Activated CD4-positive, alpha-beta T cell treated with anti-CD3 and anti-CD28 coated beads, Interleukin-2, amount 50 U/mL, for 24 hours (primary cell): ENCODE results near the gene INO80C.

Experiments used
- DNase-seq, 2 donors: peaks; one replicate each; pipeline ENCODE4 v3.0.0-alpha.2; 2020; ENCODE audit warnings: low read depth in 1 of 2, low spot score in 1 of 2

Gene INO80C, protein sequence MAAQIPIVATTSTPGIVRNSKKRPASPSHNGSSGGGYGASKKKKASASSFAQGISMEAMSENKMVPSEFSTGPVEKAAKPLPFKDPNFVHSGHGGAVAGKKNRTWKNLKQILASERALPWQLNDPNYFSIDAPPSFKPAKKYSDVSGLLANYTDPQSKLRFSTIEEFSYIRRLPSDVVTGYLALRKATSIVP

DNA sequence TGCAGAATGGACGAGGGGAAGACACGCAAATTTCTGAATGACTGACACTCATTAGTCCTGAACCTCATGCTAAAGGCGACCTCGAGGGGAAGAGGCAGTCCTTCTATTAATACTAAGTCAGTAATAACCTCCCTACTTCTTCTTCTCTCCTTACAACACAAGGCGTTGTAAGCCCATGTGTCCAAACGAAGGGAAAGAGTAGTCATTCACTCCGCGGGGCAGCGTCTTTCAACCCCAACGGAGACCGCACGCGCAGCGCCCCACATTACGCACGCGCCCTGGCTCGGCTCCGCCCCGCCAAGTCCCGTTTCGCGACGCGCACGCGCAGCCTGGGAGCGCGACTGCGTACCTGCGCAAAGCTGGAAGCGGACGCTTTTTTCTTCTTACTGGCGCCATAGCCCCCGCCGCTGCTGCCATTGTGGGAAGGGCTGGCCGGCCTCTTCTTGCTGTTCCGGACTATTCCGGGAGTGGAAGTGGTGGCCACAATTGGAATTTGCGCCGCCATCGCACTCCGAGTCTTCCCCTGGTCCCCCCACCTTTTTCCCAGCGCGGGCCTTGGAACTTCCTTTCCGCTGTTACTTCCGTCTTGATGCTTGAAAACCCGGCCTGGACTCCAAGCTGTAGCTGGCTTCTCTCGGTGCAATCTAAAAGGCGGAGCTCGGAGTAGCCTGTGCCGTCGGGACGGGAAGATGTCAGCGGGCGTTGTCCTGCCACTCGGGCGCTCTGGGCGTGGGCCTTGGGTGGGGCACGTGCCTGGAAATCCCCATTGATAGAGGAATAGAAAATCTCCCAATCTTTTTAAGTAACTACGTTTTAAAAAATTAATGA, at the start of gene INO80C:
INO80C (minus strand) TSS at position 591 of the 828 bp plus-strand sequence; CDS start at position 505, 86 bp downstream.
- peak; percentile 88 for DNase-seq

DNA sequence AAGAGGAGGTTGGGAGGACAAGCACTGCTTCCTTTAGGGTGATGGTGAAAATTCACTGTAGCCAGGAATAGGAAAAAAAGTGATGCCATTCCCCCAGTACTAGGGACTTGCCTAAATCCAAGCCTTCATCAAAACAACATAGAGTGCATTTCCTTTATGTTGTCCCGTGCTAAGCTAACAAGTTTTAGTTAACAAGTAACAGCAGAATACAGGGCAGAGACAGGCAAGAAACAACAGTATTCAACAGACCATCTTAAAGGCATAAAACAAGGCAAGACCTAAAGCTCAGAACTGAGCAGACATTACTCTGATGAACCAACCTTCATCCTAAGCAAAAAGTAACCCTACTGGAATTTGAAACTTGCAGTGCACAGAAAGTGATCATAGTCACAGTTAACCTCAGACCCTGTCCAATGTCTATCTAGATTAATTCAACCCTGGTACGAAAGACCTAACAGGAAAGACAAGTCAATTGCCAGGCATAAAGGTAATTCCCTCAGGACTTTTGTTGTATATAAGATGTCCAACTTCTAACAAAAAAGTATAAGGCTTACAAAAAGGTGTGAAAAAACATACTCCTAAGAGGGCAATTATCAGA, 49.3 kb upstream of the INO80C start:
- DNase-seq = no peak

DNA sequence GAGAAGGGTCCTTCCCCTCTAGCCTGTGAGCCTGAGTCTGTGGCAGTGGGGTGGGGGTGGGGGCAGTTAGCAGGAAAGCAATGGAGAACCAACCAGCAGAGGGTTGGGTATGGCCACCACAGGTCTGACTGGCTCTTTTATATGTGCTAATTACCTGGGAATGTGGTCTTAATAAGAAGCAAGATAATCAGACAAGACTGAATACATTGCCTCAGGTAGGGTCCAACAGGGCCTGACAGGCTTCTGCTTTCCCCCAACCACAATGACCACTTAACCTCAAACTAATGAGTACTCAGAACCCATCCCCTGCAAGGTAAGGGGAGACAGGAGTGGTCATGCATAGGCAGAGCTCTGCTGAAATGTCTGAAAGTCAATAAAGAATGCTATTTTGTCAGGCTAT, 44.6 kb upstream of the INO80C start:
- DNase-seq = no peak

DNA sequence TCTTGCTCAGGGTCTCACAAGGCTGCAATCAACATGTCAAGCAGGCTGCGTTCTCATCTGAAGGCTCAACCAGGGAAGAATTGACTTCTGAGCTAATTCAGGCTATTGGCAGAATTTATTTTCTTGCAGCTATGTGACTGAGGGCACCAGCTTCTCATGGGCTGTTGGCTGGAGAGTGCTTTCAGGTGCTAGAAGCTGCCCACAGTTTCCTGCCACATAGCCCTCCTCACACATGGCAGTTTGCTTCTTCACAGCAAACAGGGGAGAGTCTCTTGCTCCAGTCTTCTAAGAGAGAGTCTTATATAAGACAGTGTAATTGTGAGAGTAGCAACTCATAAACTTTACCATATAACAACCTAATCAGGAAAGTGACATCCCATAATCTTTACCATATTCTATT, 37.5 kb upstream of the INO80C start:
- DNase-seq = no peak

DNA sequence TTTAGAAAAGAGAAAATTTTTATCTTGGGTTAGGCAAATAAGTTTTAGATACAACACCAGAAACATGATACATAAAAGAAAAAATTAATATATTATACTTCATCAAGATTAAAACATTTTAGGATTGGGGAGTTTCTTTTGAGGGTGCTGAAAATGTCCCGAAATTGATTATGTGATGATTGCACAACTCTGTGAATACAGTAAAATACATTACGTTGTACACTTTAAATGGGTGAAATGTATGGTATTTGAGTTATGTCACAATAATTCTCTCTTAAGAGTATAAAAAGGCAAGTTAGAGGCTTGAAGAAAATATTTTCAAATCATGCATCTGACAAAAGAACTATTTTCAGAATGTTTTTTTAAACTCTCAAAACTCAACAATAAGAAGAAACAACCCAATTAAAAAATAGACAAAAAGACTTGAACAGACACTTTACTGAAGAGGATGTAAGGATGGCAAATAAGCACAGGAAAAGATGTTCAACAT, 36.2 kb upstream of the INO80C start:
- DNase-seq = no peak

DNA sequence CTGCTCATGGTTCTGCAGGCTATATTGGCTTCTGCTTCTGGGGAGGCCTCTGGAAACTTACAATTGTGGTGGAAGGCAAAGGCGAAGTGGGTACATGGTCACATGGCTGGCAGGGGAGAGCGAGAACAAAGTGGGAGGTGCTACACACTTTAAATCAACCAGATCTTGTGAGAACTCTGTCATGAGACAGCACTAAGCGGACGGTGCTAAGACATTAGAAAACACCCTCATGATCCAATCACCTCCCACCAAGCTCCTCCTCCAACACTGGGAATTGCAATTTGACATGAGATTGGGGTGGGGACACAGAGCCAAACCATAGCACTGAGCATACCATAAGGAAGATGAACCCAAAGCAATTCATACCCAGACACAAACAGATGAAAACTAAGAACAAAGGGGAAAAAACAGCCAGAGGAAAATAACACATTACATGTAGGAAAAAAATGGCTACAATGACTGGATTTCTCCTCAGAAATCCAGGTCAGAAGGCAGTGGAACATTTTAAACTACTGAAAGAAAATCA, 31.1 kb upstream of the INO80C start:
- DNase-seq = no peak

DNA sequence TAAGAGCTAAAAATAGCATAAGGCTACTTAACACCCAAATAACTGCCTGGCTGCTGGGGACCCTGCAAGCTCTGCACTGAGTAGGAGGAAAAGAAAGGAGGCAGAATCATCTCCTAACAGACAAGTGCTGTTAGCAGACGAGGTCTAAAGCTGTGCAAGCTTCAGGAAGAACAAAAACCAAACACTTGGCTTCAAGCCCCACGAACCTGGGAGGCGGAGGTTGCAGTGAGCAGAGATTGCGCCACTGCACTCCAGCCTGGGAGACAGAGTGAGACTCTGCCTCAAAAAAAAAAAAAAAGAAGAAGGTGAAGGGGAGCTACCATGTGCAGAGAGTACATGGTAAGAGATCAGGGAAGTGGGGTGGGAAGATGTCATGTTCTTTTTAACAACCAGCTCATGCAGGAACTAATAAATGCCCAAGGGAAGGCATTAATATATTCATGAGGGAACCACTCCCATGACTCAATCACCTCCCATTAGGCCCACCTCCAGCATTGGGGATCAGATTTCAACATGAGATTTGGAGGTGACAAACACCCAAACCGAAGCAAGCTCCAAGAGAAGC, 28.8 kb upstream of the INO80C start:
- no peak for DNase-seq

DNA sequence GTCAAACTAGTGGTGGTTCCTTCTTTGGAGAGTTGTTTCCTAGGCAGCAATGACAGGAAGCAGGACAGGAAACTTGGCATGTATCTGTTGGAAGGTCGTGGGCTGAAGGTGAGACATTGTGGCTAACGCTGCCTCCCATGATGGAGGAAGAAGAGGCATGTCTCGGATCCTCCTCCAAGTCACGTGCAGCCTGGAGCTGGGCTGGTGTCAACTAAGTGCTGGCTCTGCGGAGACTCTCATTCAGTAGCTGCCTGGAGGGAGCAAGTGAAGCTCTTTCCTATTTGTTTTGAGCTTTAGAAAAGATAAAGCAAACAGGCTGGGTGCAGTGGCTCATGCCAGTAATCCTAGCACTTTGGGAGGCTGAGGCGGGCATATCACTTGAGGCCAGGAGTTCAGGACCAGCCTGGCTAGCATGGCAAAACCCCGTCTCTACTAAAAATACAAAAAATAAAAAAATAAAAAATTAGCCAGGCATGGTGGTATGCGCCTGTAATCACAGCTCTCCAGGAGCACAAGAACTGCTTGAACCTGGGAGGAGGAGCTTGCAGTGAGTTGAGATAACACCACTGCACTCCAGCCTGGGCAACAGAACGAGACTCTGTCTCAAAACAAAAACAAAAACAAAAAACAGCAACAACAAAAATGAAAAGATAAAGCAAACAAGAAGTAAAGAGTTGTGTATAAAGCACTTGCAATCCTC, 28.2 kb upstream of the INO80C start:
- DNase-seq = no peak

DNA sequence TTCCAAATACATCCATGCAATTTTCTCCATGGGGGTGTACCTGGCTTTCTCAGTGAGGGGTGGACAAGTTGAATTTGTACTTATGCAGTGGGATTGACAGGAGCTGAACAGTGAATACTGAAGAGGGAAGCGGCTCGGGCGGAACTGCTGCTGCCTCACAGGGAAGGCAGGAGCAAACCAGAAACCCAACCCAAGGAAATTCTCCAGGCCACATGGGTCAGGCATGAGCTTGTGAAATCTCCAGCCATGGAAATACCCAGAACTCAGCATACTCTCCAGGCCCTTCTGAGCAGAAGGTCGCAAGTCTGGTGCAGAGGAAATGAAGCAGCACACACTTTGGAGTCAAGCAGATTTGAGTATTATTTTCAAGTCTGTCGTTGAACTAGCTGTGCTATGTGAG, 26.5 kb upstream of the INO80C start:
- no peak for DNase-seq

DNA sequence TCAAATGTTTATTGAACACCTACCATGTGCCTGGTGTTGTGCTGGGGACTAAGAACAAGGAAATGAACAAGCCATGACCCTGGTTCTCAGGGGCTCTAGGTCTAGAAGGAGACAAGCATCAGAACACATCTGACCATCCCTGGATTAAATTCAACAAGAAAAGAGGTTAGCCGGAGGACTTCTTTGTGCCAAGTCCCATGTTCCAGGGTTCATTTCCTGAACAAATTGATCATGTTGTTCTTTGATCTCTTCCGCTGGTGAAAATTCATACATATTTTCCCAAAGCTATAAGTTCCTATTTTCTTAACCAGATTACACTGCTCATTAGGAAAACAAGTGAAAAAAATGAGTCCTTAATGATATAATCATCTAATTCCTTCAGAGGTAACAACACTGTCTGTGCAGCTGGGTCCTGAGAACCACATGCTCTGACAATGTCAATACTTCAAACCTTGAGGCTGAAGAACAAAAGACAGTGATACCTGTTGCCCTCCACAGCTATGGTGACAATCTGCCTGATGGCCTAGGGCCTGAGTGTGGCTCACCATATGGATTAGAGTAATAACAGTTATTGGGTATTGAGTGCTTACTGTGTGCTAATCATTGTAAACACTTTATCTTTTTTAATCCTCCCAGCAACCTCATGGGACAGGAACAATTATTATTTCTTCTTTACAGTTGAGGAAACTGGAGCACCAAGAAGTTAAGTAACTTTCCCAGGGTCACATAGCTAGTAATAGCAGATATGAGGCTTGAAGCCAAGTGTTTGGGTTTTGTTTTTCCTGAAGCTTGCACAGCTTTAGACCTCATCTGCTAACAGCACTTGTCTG, 24.6 kb upstream of the INO80C start:
- no peak for DNase-seq

DNA sequence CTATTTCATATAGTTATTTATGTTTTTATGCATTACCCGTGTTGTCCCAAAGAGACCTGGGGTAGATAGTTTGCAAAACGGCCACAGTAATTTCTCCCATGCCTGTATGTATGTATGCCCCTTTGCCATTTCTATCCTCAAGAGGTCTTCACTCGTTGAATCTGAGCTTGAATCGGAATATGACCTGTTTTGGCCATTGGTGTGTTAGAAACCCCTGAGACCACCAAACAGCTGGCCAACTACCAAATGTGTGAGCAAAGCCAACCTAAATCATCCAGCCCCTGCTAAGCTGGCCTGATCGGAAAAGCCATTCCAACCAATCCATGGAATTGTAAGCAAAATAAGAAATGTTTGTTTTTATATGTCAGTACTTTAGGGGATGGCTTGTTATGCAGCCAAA, 23.4 kb upstream of the INO80C start:
- DNase-seq = no peak

DNA sequence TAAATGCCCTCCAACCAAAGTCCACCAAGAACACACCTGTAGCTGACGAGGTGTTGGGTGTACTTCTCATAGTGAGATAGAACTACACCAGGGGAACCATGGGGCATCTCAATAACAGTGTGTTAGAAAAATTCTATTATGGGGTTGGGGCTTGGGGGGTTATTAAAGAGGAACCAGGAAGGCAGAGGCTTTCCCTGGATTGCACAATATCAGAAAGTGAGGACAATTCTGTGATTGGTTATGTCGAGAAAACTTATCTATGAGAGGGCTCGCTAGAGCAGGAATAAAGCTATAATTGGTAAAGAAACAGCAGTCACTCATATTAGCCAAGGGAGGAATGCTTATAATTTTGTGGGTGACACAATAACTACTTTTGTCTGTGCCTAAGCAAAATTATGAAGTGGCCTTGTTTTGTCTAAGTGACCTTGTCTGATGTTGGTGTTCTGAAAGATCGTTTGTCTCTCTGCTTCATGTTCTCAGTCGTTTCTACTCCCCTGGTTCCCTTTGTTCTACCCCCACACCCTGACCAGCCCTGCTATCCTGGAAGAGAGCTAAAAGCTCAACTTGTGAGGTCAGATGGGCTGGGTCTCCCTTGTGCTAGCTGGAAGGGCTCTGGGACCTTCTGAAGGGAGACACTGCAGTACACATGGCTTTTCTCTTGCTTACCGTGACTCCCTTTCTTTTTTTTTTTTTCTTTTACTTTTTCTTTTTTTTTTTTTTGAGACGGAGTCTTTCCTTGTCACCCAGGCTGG, 21.6 kb upstream of the INO80C start:
- DNase-seq = no peak

DNA sequence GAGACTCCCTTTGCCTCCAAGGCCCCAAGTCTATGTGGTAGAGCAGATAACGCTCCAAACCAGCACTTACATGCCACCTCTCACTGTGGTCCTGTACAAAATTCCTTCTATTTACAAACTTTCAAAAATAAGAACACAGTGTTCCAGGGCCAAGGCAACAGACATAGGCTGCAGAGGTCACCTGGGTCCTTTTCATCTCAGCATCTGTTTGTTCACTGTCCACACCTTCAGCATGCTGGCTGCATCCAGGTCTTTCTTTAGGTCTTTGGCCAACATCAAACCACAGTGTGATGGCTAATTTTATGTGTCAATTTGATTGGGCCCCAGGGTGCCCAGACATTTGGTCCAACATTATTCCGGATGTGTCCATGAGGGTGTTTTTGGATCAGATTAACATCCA, 20.0 kb upstream of the INO80C start:
- no peak for DNase-seq

DNA sequence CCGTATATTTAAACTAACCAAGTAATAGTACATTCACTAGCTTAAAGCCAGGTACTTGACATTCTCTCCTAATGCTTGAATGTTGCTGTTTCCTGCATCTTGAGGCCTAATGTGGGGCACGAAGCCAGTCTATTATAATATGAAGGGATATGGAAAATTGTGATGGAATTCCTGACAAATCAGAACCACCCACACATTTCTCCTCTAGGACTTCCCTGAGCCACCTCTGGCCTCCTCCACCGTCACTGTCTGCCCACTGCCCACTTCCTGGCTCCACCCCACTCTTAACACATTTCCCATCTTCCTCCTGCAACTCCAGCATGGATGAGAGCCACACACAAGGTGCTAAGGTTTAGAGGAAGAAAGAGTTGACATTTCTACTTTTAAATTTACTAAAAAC, 19.0 kb upstream of the INO80C start:
- no peak for DNase-seq

DNA sequence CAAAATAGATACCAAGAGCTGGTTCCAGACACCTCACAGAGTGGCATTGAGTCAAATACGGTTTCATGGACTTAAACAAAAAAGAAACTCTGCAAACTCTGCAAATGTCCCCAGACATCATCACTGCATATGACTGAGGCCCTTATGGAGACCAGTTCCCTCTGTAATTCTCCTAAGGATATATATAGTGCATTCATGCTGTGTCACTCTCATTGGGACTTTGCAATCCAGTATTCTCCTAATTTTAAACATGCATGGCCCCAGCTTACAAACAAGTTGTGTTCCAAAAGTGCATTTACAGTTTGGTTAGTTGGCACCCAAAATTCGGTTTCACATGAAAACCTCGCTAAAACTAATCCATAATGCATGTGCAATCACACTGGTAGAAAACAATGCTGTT, 18.6 kb upstream of the INO80C start:
- DNase-seq = no peak

DNA sequence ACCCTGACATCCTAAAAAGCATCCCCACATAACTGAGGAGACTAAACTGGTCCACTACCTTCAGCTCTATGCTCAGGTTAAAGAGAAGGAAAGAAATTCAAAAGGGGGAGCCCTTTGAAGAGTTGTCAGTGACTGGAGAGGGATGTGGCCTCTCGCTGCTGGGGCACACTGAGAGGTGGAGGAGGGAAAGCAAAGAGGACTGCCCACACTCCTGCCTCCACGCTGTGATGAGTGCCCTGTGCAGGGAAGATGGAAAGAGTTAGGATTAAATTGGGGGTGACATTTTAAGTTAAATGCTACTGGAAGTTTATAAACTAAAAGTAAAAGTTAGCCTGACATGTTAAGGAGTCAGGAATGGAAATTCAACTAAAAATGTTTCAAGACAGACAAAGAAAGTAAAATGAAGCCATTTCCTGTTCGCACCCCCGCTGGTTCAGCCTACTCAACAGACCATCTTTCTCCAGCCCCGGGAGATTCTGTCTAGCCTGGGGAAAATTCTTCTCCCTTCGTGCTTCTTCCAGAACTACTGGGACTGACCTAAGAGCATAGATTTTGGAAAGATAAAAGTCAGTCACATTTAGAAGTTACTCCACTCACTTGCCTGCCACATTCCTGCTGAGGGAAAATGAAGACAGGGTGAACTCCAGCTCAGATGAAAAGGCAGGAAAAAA, 17.8 kb upstream of the INO80C start:
- DNase-seq = no peak

DNA sequence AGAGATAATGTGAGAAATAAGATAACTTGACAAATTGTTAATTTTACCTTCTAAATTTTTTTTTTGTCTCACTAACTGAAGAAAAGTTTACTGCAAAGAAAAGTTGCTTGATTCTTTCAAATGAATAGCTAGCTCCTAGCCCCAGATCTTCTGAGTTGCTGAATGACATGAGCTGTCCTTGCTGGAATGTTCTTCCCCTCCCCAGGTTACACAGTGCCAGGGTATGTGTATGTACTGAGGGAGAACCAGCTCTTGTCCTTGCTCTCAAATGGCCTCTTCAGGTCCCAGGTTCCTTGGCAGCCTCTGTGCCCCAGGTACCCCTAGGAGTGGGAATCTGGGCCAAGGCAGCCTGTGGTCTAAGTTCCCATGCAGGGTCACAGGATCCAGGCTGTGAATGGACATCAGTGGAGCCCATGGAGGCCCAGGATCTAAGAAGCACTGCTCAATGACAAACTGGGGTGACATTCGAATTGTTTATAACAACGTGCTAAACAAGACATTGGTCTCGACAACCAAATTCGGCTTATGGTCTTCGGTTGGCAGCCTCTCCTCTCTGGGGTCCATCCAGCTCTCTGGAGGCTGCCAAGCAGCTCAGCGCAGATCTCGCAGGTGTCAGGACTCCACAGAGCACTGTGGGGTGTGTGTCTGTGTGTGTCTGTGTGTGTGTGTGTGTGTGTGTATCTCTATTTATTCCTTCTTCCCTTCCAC, 17.1 kb upstream of the INO80C start:
- DNase-seq = no peak

DNA sequence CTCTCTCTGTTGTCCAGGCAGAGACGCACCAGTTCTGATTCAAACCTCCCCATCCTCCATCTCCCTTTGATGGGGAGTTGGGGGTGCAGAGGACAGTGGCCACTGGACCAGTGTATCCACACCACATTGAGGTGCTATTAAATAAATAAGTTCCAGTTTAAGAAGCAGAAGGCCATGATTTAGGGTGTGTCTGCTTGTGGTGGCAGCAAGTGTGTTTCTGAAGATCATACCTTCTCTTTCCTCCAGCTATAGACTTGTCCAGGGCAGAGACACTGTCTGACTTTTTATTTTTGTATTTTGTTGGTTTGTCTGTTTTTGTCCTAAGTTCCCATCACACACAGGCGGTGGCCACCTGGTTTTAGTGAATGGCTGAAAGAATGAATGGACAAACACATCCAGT, 16.5 kb upstream of the INO80C start:
- no peak for DNase-seq
